IPS DF 6.9 (cell line): Measurements from ENCODE around the gene SH2B3.
A peak's percentile ranks its signal among the peaks of the same experiment; 100 is the strongest.
"Not testable (repeated sequence)": the region's sequence is repeated elsewhere in the genome, so short reads cannot be mapped to it uniquely, and the experiment has no call there.

ENCODE experiments used
- DNase-seq: peaks from one replicate; pipeline ENCODE4 v3.0.0-alpha.2; 2013; ENCODE audit warnings: low read depth, low spot score
- H3K27ac ChIP-seq: one replicate; pipeline ENCODE4 v1.5.1; 2013; ENCODE audit warnings: low read length, control low read depth
- H3K27me3 ChIP-seq: 2 replicates; pipeline ENCODE4 v1.6.1; 2013; ENCODE audit warnings: mild to moderate bottlenecking, low read length; ENCODE audit not compliant: control insufficient read depth, insufficient read depth
- H3K36me3 ChIP-seq: 2 replicates; pipeline ENCODE4 v1.6.1; 2013; ENCODE audit warnings: low read length; ENCODE audit not compliant: control insufficient read depth, insufficient read depth
- H3K4me1 ChIP-seq: 2 replicates; pipeline ENCODE4 v1.6.1; 2013; ENCODE audit warnings: low read length; ENCODE audit not compliant: control insufficient read depth, insufficient read depth
- H3K4me3 ChIP-seq: 2 replicates; pipeline ENCODE4 v1.5.1; 2013; ENCODE audit warnings: mild to moderate bottlenecking, low read length
- H3K9me3 ChIP-seq: 2 replicates; pipeline ENCODE4 v1.6.1; 2013; ENCODE audit warnings: low read length, inconsistent platforms; ENCODE audit not compliant: control insufficient read depth, insufficient read depth
- WGBS: extraction: QIAGEN DNeasy Blood & Tissue Kit; methylation state at CpG from one replicate; pipeline ENCODE4 v1.1.7; 2013; ENCODE audit warnings: mixed read lengths, missing lambda C conversion rate; ENCODE audit not compliant: insufficient read length, insufficient coverage; 5-methylcytosine and 5-hydroxymethylcytosine counted together

Gene SH2B3

GRCh38 chr12:111401167-111401605 lies 4.5 kb upstream of the SH2B3 start:
- no peaks in the 10 kb centered on the region for H3K9me3 ChIP-seq
- DNase-seq = no peak
- H3K36me3 ChIP-seq = no peaks in the 10 kb centered on the region
- H3K4me1 ChIP-seq = peaks cover 1% of the 10 kb centered on the region; the same call in 1 of the 2 replicates
- H3K27ac ChIP-seq = no peak overlapping the region
- no CpG with 5 or more reads among the region's 6 CpGs for WGBS
- H3K4me3 ChIP-seq = no peak overlapping the region
- H3K27me3 ChIP-seq = no peaks in the 10 kb centered on the region

- not testable (repeated sequence) for H3K27me3 ChIP-seq, H3K4me1 ChIP-seq, H3K4me3 ChIP-seq, H3K27ac ChIP-seq, DNase-seq, H3K9me3 ChIP-seq, H3K36me3 ChIP-seq
- 100% methylated on average over 1 of the region's 9 CpGs for WGBS
These were observed 3.3 kb upstream of the SH2B3 start for GRCh38 chr12:111402490-111402824.

DNA sequence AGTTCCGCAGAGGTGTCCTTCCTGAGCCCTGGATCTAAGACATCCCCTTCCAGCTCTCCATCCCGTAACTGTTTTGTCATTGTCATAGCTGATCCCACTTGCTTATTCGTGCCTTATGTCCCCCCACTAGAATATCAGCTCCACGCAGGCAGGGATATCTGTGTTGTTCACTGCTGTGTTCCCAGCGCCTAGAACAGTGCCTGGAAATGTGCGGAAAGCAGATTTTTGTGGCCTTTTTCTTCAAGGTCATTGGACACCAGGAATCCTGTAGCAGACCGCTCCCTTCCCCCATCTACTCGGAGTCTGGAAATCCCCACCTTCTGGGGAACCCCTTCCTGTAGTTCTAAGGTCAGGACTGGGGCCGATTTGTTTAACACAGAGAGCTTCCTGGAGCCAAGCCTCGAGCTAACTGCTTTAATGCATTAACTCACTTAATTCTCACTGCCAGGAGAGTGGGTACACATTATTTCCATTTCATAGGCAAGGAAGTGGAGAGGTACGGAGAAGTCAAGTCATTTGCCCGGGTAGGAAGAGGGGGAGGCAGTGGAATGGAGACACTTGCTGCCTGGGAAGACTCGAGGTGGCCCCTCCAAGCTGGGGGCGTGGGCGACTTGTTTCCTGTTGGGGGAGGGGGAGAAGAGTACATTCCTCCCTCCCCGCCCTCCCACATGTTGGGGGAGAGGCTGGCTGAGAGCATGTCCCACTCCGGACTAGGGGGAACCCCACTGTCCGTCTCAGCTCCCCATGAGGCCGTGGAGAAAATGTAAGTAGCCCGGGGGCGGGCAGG lies 1.2 kb upstream of the SH2B3 start:
- Histone ChIP-seq H3K4me3 (peak overlapping the region; percentile 56; the same call in 1 of the 2 replicates), H3K36me3 (no peaks in the 10 kb centered on the region), H3K27me3 (no peaks in the 10 kb centered on the region), H3K27ac (no peak overlapping the region), H3K4me1 (peaks cover 9% of the 10 kb centered on the region), H3K9me3 (no peaks in the 10 kb centered on the region)
- WGBS = no CpG with 5 or more reads among the region's 21 CpGs
- no peak for DNase-seq

DNA sequence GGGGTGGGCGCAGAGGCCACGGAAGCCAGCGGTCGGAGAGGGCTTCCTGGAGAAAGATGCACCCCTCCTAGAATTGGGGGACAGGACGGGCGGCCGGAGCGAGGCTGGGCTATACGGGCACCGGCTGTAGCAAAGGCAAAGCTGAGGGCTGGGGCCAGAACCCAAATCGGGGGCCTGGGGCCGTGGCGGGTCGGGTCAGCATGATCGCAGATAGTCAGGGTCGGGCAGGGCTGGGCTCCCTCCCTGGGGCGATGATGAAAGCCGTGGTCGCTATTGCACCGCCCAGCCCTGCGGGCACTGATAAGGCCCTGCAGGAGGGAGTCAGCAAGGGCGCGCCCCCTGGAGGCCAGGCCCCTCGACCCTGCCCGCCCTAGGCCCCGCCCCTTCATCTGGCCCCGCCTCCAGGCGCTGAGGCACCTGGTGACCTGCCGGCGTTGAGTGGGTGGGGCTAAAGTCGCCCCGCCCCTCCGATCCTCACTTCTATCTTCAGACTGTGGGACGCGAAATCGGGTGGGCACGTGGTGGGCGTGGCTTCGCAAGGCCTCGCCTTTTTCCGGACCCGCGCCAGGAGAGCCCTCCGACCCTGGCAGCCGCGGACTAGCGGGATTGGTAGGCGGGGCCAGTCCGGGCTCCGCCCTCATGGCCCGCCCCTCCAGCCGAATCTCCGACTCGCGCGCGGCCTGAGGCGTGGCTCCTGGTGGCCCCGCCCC lies 419 bp upstream of the SH2B3 start:
- WGBS = no CpG with 5 or more reads among the region's 59 CpGs

DNA sequence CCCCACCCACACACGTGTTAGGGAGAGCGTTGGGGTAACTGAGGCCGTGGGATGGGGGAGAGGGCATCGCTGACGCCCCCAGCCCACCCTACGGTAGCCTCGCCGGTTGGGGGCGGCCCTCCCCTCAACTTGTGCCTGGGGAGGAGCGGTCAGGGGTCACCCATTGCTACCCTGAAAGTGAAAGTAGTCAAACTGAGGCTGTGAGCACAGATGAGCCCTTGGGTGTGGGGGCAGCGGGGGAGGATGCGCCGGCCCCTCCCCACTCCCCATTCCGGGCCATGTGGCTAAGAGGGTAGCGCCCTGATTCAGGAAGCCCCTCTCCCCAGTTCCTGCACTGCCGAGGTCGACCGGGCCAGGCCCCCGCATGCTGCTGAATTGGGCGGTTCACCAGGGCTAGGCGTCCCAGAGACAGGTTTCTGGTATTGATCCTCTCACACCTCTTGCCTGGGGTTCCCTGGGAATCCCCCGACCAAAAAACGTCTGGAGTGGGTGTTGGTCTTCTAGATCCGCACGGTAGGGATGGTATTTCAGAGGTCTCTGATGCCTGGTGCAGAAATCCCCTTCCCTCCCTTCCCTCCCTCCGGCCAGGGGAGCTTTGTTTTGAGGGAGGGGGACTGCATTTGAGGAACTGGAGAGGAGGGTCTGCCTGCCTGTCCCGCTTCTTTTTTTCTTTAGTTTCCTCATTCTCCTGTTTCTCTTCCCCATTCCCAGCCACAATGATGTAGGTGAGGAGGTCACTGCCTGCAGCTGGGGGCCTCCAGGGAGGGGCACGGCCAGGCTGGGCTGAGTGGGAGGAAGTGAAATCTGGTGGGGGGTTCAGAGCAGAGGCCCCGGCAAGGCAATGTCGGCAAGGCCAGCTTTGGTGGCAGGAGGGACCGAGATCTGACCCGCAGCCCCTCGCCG lies 1.0 kb downstream of the SH2B3 start:
- Histone ChIP-seq H3K36me3 (no peaks in the 10 kb centered on the region), H3K27me3 (no peaks in the 10 kb centered on the region), H3K27ac (no peak overlapping the region), H3K9me3 (no peaks in the 10 kb centered on the region), H3K4me3 (peak overlapping the region; percentile 58), H3K4me1 (peaks cover 17% of the 10 kb centered on the region)
- no peak for DNase-seq
- WGBS = no CpG with 5 or more reads among the region's 34 CpGs

More for the DNA sequence above, 419 bp upstream of the SH2B3 start:
- H3K36me3 ChIP-seq = no peaks in the 10 kb centered on the region
- H3K4me3 ChIP-seq = peak overlapping the region; percentile 58; the same call in 1 of the 2 replicates
- no peak overlapping the region for H3K27ac ChIP-seq
- no peaks in the 10 kb centered on the region for H3K27me3 ChIP-seq
- peak; percentile 98 for DNase-seq
- H3K4me1 ChIP-seq = peaks cover 13% of the 10 kb centered on the region
- H3K9me3 ChIP-seq = no peaks in the 10 kb centered on the region

GRCh38 chr12:111407377-111408115 lies 1.8 kb downstream of the SH2B3 start:
- no CpG with 5 or more reads among the region's 9 CpGs for WGBS
- peak overlapping the region; percentile 58; the same call in 1 of the 2 replicates for H3K4me3 ChIP-seq
- H3K27ac ChIP-seq = no peak overlapping the region
- DNase-seq = no peak
- H3K4me1 ChIP-seq = peaks cover 22% of the 10 kb centered on the region
- no peaks in the 10 kb centered on the region for H3K27me3 ChIP-seq
- no peaks in the 10 kb centered on the region for H3K36me3 ChIP-seq
- no peaks in the 10 kb centered on the region for H3K9me3 ChIP-seq

GRCh38 chr12:111408116-111408440 lies 2.4 kb downstream of the SH2B3 start:
- no peak overlapping the region for H3K4me3 ChIP-seq

DNA sequence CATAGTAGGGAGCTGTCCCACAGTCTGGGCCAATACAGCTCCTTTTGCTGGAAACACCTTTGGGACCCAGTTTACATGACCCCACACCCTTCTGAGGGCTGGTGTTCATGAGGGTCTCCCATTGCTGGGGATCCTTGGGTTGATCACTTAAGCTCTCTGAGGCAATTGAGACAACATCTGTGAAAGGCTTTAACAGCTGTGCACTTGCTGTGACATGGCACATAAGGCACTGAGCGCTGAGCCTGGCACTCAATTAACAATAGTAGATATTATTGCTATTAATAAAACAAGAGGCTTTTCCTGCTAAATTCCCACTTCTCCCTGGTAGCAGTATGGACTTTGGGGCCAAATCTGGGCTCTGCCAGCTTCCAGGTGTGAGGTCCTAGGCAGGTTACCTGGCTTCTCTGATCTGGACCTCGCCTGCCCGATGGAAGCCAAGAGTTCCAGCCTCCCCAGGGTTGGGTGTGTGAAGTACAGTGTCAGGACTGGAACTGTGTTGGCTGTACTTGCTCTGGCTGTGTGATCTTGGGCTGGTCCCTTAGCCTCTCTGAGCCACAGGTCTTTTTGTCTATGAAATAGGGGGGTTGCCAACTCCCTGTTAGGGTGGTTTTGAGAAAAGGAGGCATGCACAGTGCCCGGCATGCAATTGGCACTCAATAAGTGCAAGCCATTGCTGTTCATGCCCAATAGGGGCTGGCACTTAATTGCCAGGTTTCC lies 3.1 kb downstream of the SH2B3 start:
- WGBS = no CpG with 5 or more reads among the region's 4 CpGs
- Histone ChIP-seq H3K4me1 (peaks cover 25% of the 10 kb centered on the region), H3K36me3 (no peaks in the 10 kb centered on the region), H3K27me3 (no peaks in the 10 kb centered on the region), H3K9me3 (no peaks in the 10 kb centered on the region), H3K4me3 (no peak overlapping the region), H3K27ac (no peak overlapping the region)
- DNase-seq = no peak

More at GRCh38 chr12:111408116-111408440, 2.4 kb downstream of the SH2B3 start:
- H3K4me1 ChIP-seq = peaks cover 22% of the 10 kb centered on the region
- WGBS = no CpG with 5 or more reads among the region's 1 CpG
- H3K36me3 ChIP-seq = no peaks in the 10 kb centered on the region
- H3K27me3 ChIP-seq = no peaks in the 10 kb centered on the region
- DNase-seq = no peak
- H3K9me3 ChIP-seq = no peaks in the 10 kb centered on the region
- H3K27ac ChIP-seq = no peak overlapping the region

DNA sequence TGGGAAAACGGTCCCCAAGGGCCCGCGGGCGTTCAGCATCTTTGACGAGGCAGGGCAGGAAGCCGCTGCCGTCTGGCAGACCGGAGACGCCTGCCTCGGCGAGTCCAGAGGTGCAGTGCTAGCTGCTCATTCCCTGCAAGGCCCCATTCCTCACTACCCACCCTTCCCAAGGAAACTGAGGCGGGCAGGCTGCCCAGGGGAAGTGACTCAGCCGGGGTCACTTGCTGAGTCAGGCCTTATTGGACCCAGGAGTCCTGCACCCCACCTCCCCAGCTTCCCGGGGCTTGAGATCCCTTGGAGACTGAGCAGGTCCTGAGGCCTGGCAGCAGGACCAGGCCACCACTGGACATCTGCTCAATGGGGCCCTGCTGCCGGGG lies 3.7 kb downstream of the SH2B3 start:
- no peak overlapping the region for H3K4me3 ChIP-seq
- H3K4me1 ChIP-seq = peaks cover 24% of the 10 kb centered on the region
- no peaks in the 10 kb centered on the region for H3K9me3 ChIP-seq
- WGBS = no CpG with 5 or more reads among the region's 15 CpGs
- H3K27me3 ChIP-seq = no peaks in the 10 kb centered on the region
- no peaks in the 10 kb centered on the region for H3K36me3 ChIP-seq
- no peak overlapping the region for H3K27ac ChIP-seq
- no peak for DNase-seq
